ENCODE results near the gene COL5A3. TPM values are rescaled to one million over a fixed set of nuclear protein-coding genes. Genes with fewer than 3 reads are reported as not detected.

COL5A3 gene
- total RNA-seq, 4 donors from 2014 or later: 18.8 to 79.1 (median 35.0) TPM

DNA sequence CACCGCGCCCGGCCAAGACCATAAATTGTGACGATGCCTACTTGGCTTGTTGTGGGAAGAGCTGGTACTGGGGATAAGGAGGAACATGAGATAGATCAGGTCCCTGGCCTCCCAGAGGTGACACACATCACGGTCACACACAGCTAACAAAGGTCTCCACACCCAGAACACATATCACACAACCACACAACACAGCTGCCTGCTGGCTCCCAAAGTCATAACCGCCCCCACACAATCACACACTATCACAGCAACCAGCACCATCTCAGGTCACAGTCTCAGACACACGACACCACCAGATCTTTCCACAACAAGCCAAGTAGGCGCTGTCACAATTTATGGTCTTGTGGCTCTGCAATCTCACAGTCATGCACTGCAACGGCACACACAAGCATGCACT lies 5.7 kb downstream of the COL5A3 start:
- TF ChIP-seq CTCF (IDR thresholded peaks at IDR 0.05; ENCODE audit: low read depth): no peak

DNA sequence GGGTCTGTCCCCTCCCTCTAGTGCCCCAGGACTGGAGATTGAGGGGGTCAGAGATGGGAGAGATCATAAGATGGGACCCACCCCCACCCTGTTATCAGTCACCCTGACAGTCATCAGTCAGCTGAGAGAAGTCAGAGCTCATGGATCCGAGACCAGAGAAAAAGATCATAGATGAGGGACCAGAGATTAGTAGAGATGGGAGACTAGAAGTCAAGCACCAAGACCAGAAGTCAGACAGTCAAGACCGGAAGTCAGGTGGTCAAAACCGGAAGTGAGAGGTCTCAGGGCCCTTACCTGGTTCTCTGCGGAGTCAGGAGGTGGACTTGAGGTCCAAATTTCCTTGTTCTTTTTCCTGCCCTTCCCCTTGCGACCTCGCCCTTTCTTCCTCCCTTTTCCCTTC lies 7.0 kb downstream of the COL5A3 start:
- no peak for TF ChIP-seq CTCF (IDR thresholded peaks at IDR 0.05; ENCODE audit: low read depth)

GRCh38 chr19:10001899-10002298 lies 8.4 kb downstream of the COL5A3 start:
- no peak for TF ChIP-seq CTCF (IDR thresholded peaks at IDR 0.05; ENCODE audit: low read depth)

GRCh38 chr19:10000171-10000826 lies 10.0 kb downstream of the COL5A3 start:
- TF ChIP-seq CTCF (IDR thresholded peaks at IDR 0.05; ENCODE audit: low read depth): no peak

DNA sequence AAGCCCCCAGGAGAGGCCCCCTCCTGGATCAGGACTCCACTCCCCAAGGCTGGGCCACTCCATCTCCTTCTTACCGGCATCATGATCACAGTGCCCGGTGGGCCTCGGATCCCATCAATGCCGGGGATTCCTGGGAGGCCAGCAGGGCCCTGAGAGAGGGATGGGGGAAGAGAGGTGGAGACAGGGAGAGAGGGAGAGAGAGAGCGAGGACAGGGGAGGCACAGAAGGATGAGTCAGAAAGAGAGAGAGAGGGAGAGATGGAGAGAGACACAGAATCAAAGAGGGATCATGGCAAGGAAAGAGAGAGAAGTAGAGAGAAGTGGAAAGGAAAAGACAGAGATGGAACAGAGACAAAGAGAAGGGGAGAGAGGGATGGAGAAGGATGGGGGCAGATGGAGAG lies 13.8 kb downstream of the COL5A3 start:
- no peak for TF ChIP-seq CTCF (IDR thresholded peaks at IDR 0.05; ENCODE audit: low read depth)

DNA sequence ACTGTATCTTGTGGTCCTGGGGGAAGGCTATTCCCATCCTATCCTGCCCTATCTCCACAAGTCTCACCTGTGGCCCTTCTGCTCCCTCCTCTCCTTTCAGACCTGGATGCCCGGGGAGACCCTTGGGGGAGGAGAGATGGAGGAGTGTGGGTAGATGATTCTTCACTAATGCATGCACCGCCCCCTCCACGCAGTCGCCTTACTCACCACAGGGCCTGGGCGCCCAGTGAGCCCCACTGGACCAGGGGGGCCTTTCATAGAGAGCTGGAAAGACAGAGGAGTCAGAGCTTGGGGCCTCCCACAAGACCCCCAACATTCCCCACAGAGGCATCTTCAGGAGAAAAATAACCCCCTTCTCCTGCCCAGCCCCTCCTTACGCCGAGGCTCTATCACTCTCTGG lies 14.3 kb downstream of the COL5A3 start:
- no peak for TF ChIP-seq CTCF (IDR thresholded peaks at IDR 0.05; ENCODE audit: low read depth)

- TF ChIP-seq CTCF (IDR thresholded peaks at IDR 0.05; ENCODE audit: low read depth): no peak
Observed at GRCh38 chr19:9995084-9995483, 15.2 kb downstream of the COL5A3 start.
